Large intestine (tissue), 3 donors: Measurements from ENCODE around the gene SH2B3. TPM values are rescaled to one million over a fixed set of nuclear protein-coding genes. Genes with fewer than 3 reads are reported as not detected.
A peak's percentile ranks its signal among the peaks of the same experiment; 100 is the strongest.
"Not testable (repeated sequence)": the region's sequence is repeated elsewhere in the genome, so short reads cannot be mapped to it uniquely, and the experiment has no call there.

Source experiments
- DNase-seq, 2 donors: peaks; one replicate each; pipeline versions ENCODE4 v3.0.0 to v3.0.0-alpha.2; 2013
- H3K27ac ChIP-seq: one replicate; pipeline ENCODE4 v1.5.1; 2013; ENCODE audit warnings: low read length
- H3K27me3 ChIP-seq: 2 replicates; pipeline ENCODE4 v1.6.1; 2013; ENCODE audit warnings: low read length; ENCODE audit not compliant: control insufficient read depth, insufficient read depth
- H3K36me3 ChIP-seq: 2 replicates; pipeline ENCODE4 v1.6.1; 2013; ENCODE audit warnings: low read length; ENCODE audit not compliant: control insufficient read depth, insufficient read depth
- H3K4me1 ChIP-seq: one replicate; pipeline ENCODE4 v1.6.1; 2013; ENCODE audit warnings: low read length; ENCODE audit not compliant: control insufficient read depth, insufficient read depth
- H3K4me3 ChIP-seq: one replicate; pipeline ENCODE4 v1.5.1; 2013; ENCODE audit warnings: low read length
- H3K9me3 ChIP-seq: one replicate; pipeline ENCODE4 v1.6.1; 2013; ENCODE audit warnings: mild to moderate bottlenecking, low read depth, low read length, moderate library complexity; ENCODE audit not compliant: control insufficient read depth
- WGBS: methylation state at CpG from one replicate; pipeline ENCODE4 v1.1.5; 2013; ENCODE audit warnings: low lambda C conversion rate; ENCODE audit not compliant: insufficient coverage; 5-methylcytosine and 5-hydroxymethylcytosine counted together
- polyA plus RNA-seq: library from polyadenylated mRNA; unstranded; fragments of 120-200 nt; gene quantifications from one replicate; pipeline ENCODE4 v1.2.1, GENCODE V29; 2013

SH2B3 gene
- polyA plus RNA-seq, 1 donor = 10.8 TPM

DNA sequence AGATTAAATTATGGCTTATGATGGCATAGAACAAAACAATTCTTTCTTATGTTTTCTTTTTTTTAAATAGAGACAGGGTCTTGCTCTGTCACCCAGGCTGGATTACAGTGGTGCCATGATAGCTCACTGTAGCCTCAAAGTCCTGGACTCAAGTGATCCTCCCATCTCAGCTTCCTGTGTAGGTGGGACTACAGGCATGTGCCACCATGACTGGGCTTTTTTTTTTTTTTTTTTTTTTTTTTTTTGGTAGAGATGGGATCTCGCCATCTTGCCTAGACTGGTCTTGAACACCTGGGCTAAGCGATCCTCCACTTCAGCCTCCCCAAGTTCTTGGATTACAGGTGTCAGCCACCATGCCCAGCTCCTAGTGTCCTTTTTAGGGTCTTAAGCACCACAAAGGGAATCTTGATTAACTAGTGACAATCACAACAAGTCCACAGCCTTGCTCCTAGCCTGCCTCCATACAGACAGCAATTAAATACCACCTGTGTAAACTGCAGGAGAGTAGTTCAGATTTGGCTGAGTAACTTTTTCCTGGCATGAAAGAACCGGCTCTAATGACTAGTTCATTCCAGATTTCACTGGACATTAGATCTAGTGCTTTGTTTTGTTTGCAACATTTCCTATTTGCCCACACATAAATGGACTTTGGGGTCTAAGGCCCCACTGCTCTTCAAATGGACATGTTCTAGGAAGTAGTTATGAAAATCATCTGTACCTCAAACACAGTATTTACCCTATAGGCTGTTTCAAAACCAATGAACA is 61.6 kb downstream of the SH2B3 start:
- no peak for DNase-seq
- Histone ChIP-seq H3K27me3 (no peaks in the 10 kb centered on the region), H3K4me3 (no peak overlapping the region), H3K9me3 (no peaks in the 10 kb centered on the region), H3K4me1 (no peaks in the 10 kb centered on the region), H3K27ac (no peak overlapping the region), H3K36me3 (peaks cover 42% of the 10 kb centered on the region)
- WGBS = no CpG with 5 or more reads among the region's 3 CpGs

DNA sequence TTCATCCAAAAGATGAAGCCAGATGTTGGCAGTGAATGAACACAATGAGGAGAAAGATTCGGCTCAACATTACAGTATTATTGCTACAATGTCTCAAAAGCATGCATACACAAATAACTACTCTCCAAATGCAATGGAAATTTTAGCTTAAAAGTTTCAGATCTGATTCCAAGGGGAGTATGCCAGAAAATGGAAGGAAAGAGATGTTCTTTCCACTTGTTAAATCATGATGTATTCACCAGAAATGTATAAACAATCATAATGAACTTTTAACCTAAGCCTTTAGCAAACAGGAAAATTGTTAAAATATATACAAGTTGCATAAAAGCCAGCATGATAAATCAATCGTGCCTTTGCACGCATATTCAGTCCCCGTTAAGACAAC is 62.1 kb downstream of the SH2B3 start:
- Histone ChIP-seq H3K4me1 (no peaks in the 10 kb centered on the region), H3K27ac (no peak overlapping the region), H3K9me3 (no peaks in the 10 kb centered on the region), H3K27me3 (no peaks in the 10 kb centered on the region), H3K4me3 (no peak overlapping the region), H3K36me3 (peaks cover 47% of the 10 kb centered on the region)
- 78% methylated on average over 3 of the region's 4 CpGs for WGBS
- DNase-seq = peak in 1 of 2 donors; percentile 17

DNA sequence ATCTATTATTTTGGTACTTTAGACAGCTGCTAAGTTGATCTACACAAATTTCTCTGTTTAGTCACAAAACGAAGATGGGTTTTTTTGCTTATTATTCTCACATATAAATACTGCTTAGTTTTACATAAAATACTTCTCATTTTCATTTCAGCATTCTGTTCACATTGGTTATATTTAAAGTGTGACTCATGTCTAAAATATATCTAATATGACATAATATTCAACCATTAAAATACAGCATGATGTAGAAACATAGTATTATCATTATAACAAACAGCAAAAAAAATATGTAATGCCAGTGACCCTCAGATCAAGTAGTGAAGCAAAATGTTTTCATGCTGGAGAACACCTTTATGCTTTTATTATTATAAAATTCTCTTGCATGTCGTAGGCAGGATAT is 63.7 kb downstream of the SH2B3 start:
- Histone ChIP-seq H3K9me3 (no peaks in the 10 kb centered on the region), H3K36me3 (peaks cover 47% of the 10 kb centered on the region), H3K27ac (no peak overlapping the region), H3K4me3 (no peak overlapping the region), H3K27me3 (no peaks in the 10 kb centered on the region), H3K4me1 (no peaks in the 10 kb centered on the region)
- WGBS = no CpG with 5 or more reads among the region's 2 CpGs
- no peak for DNase-seq

DNA sequence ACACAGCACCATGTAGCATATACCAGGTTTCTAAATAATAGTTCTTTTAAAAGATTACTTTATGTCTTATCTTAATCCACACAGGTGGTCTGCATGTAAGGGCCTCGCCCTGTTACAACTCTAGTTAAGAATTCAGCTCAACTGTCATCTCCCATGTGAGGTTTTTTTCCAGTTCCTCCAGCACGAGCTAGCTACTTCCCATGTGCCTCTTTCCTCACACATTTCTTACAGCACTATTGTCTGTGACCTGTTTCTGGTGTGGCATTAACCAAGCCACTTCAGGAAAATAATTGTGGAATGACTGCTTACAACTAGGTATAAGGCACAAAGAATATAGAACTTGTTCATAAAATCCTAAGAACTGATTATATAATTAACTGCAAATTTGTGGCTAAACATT is 65.5 kb downstream of the SH2B3 start:
- Histone ChIP-seq H3K27ac (no peak overlapping the region), H3K4me3 (no peak overlapping the region), H3K4me1 (no peaks in the 10 kb centered on the region), H3K36me3 (peaks cover 52% of the 10 kb centered on the region), H3K9me3 (no peaks in the 10 kb centered on the region), H3K27me3 (no peaks in the 10 kb centered on the region)
- DNase-seq = no peak
- no CpG with 5 or more reads among the region's 2 CpGs for WGBS

DNA sequence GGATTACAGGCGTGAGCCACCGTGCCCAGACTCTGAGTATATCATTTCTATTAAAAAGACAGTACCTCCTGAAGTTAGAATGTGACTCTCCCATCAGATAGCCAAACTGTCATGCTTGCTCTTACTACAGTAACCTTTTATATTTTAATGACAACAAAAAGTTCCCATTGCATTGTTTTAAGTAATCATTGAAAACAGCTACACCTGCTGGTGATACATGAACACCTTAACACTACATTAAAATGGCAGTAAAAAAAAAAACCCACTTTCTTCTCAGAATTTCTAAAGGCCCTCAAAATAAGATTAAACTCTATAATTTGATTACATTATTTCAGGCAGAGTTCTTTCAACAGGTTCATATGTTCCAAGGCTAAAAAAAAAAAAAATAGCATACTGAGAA is 76.7 kb downstream of the SH2B3 start:
- H3K36me3 ChIP-seq = peaks cover 60% of the 10 kb centered on the region
- DNase-seq = no peak

DNA sequence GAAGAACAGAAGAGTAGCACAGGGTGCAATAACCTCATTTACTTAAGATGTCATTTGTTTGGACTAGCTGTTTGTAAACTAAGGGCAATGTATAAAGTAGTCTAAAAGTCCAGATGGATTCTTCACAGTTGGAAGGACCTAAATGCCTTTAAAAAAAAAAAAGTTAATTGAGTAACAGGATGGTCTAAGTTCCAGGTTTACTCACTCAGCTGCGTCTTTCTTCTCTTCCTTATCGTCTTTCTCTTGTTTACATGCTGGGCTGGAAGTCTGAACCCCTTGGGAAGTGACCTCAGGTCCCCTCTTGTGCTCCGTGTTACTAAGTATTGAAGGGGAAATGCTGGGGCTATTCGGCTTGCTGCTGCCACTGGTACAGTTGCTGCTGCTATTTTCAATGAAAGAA is 82.5 kb downstream of the SH2B3 start:
- Histone ChIP-seq H3K9me3 (no peaks in the 10 kb centered on the region), H3K4me3 (no peak overlapping the region), H3K27ac (no peak overlapping the region), H3K27me3 (no peaks in the 10 kb centered on the region), H3K36me3 (peaks cover 69% of the 10 kb centered on the region), H3K4me1 (no peaks in the 10 kb centered on the region)
- DNase-seq = peak; percentile 10 to 24
- 31% methylated on average over 2 of the region's 4 CpGs for WGBS

More for the DNA sequence above, 76.7 kb downstream of the SH2B3 start:
- H3K4me3 ChIP-seq = no peak overlapping the region
- H3K4me1 ChIP-seq = no peaks in the 10 kb centered on the region
- H3K9me3 ChIP-seq = no peaks in the 10 kb centered on the region
- WGBS = no CpG with 5 or more reads among the region's 2 CpGs
- no peaks in the 10 kb centered on the region for H3K27me3 ChIP-seq
- H3K27ac ChIP-seq = no peak overlapping the region

DNA sequence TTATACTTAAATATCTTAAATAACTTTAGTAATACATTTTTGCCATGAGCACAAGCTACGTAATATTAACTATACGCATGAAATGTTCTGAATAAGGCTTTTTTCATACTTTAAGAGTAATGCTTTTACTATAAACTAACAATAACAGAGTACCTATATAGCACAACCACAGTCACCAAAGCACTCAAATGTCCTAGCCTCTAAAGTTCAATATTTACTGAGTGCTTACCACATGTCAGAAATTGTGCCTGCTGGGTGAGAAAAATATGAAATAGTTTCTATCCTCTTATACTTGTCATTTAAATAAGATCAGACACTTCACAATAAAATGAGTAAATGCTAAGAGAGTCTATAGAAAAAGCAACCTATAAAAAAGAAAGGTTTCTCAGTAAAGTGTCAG is 83.1 kb downstream of the SH2B3 start:
- H3K4me1 ChIP-seq = no peaks in the 10 kb centered on the region
- 100% methylated on average over 2 of the region's 2 CpGs for WGBS
- no peak overlapping the region for H3K4me3 ChIP-seq
- H3K36me3 ChIP-seq = peaks cover 66% of the 10 kb centered on the region
- no peak overlapping the region for H3K27ac ChIP-seq
- H3K27me3 ChIP-seq = no peaks in the 10 kb centered on the region
- H3K9me3 ChIP-seq = no peaks in the 10 kb centered on the region
- no peak for DNase-seq

GRCh38 chr12:111492979-111493378 is 87.3 kb downstream of the SH2B3 start:
- not testable (repeated sequence) for H3K4me1 ChIP-seq, H3K27me3 ChIP-seq, H3K27ac ChIP-seq, H3K4me3 ChIP-seq, DNase-seq, H3K9me3 ChIP-seq
- no CpG with 5 or more reads among the region's 7 CpGs for WGBS
- H3K36me3 ChIP-seq = peaks cover 58% of the 10 kb centered on the region

GRCh38 chr12:111494676-111495075 is 89.0 kb downstream of the SH2B3 start:
- 96% methylated on average over 2 of the region's 4 CpGs for WGBS

More at GRCh38 chr12:111494676-111495075, 89.0 kb downstream of the SH2B3 start:
- peaks cover 56% of the 10 kb centered on the region for H3K36me3 ChIP-seq
- H3K4me3 ChIP-seq = no peak overlapping the region
- no peaks in the 10 kb centered on the region for H3K4me1 ChIP-seq
- no peak overlapping the region for H3K27ac ChIP-seq
- DNase-seq = no peak
- no peaks in the 10 kb centered on the region for H3K27me3 ChIP-seq
- no peaks in the 10 kb centered on the region for H3K9me3 ChIP-seq
